Central memory CD4-positive, alpha-beta T cell (primary cell): Measurements from ENCODE around the gene RPP40.

Source experiments
- DNase-seq: peaks from one replicate; pipeline ENCODE4 v3.0.0; 2022

Gene RPP40

GRCh38 chr6:4967301-4968030 lies 36.4 kb downstream of the RPP40 start:
- no peak for DNase-seq

GRCh38 chr6:4965562-4966389 lies 38.1 kb downstream of the RPP40 start:
- DNase-seq, result no peak

- DNase-seq, result no peak
Observed at GRCh38 chr6:4964675-4965561, 38.9 kb downstream of the RPP40 start.

GRCh38 chr6:4962905-4963304 lies 40.9 kb downstream of the RPP40 start:
- DNase-seq, result no peak

- DNase-seq, result no peak
Observed at GRCh38 chr6:4961322-4962168, 42.3 kb downstream of the RPP40 start.

- no peak for DNase-seq
Observed at GRCh38 chr6:4958624-4959023, 45.2 kb downstream of the RPP40 start.

GRCh38 chr6:4957521-4958231 lies 46.2 kb downstream of the RPP40 start:
- no peak for DNase-seq

- no peak for DNase-seq
Observed at GRCh38 chr6:4956625-4957024, 47.2 kb downstream of the RPP40 start.

GRCh38 chr6:4953440-4953839 lies 50.4 kb downstream of the RPP40 start:
- no peak for DNase-seq

GRCh38 chr6:4950836-4951533 lies 52.9 kb downstream of the RPP40 start:
- no peak for DNase-seq

- DNase-seq, result no peak
Observed at GRCh38 chr6:4950076-4950475, 53.8 kb downstream of the RPP40 start.

GRCh38 chr6:4948781-4949450 lies 54.9 kb downstream of the RPP40 start:
- no peak for DNase-seq

GRCh38 chr6:4947716-4948115 lies 56.1 kb downstream of the RPP40 start:
- DNase-seq, result no peak

GRCh38 chr6:4946521-4946920 lies 57.3 kb downstream of the RPP40 start:
- DNase-seq, result no peak
